Measurements from ENCODE around the gene PSMC5. TPM values are rescaled to one million over a fixed set of nuclear protein-coding genes. Genes with fewer than 3 reads are reported as not detected.
"Not testable (repeated sequence)": the region's sequence is repeated elsewhere in the genome, so short reads cannot be mapped to it uniquely, and the experiment has no call there.

Gene PSMC5
- total RNA-seq, 1 experiment from 2014 or later, result 47.6 TPM

DNA sequence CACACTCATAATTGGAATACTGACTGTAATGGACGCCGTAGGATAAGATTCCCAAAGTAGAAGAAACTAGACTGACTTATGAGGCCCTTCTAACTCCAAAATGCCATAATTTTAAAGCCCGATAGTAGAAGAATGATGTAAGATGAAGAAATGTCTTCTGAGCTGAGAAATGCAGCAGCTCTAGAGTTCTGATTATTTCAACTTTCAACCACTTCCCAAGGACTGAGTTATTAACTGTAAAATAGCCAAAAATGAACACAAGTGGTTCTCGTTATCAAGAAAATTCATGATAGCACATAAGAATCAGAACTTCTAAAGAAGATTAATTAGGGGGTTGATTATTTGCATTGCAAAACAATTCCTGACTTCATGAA is 43.0 kb downstream of the PSMC5 start:
- not testable (repeated sequence) for DNase-seq (ENCODE audit: low read depth)

DNA sequence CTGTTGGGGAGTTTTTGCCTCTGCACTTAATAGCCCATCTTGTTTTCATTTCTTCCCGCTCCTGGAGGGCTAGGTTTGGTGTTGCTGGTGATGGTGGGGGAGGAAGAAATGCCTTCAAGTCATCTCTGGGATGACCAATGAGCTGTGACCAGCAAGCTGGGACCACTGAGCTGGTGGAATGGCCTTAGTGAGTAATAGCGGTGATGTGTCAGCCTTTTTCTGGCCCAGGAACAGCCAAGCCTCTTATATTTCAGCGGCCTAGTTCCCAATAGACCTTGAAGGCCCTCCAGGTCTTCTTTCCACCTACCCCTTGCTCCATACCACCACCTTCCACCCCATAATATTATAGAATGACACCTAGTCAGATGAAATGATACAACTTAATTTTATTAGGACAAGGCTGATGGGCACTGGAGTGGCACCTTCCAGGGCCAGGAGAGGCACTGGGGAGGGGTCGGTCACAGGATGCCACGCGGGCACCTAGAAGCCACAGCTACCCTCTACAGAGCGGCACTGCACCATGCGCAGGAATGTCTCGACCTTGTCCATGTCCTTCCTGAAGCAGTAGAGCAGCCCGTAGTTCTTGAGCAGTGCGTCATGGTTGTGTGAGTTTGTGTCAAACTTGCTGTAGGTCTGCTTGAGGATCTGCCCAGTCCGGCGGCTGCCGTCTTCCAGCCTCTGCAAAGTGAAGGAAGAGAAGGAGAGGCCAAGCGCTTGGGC is 44.6 kb downstream of the PSMC5 start:
- peak; percentile 22 for DNase-seq (ENCODE audit: low read depth)

DNA sequence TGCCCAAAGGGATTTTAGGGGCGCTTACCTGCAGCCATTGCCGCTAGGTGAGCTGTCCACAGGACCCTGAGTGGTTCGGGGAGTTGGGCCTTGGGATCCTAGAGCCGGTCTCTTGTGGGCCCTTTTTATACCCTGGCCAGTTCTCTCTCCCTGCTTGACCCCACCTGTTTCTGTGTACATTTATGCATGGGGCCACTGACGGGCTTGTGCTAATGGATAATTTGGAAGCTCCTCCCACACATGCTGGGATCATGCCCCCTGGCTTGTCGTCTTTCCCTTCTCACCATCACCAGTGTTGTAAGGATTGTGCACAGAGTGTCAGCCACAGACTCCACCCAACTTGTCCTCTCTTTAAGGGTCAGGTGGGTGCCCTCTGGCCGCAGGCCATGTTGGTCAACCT is 46.3 kb downstream of the PSMC5 start, which contains the start of gene CSH2:
TSS of gene CSH2 (minus strand) at position 101 of the 400 bp plus-strand sequence. CDS start at position 38, 63 bp downstream.
- not testable (repeated sequence) for DNase-seq (ENCODE audit: low read depth)

DNA sequence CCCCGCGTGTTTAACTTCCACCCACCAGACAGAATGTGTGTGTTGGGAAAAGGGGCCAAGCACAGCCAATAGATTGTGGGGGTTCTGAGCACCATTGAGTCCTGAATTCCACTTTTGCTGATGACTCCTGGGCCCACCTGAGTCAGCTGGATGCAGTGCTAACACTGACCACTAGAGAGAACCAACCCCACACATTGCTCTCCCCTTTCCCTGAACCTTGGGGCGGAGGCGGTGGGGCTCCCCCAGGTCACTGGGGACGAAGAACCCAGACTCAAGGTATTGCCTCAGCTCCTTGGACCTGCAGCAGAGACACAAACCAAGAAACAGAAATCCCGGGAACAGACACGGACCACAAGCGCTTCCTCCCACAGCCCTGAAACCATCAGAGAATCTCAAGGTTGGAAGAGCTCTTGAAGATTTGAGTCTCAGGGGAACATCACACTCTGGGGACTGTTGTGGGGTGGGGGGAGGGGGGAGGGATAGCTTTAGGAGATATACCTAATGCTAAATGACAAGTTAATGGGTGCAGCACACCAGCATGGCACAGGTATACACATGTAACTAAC is 46.9 kb downstream of the PSMC5 start:
- DNase-seq (ENCODE audit: low read depth), result not testable (repeated sequence)

DNA sequence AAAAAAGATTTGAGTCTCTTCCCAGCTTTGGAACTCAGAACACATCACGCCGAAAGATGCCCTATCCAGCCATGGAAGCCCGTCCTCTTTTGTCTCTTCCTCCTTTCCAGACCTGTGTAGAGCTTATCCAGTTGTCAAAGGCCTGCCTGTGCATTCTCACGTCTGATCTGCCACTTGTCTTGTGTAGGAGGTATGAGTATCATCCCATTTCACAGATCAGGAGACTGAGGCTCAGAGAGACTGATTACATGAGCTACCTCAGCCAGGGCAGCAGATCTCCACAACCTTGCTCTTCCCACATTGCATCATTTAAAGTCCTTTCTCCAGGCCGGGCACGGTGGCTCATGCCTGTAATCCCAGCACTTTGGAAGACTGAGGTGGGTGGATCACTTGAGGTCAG is 47.5 kb downstream of the PSMC5 start:
- not testable (repeated sequence) for DNase-seq (ENCODE audit: low read depth)

DNA sequence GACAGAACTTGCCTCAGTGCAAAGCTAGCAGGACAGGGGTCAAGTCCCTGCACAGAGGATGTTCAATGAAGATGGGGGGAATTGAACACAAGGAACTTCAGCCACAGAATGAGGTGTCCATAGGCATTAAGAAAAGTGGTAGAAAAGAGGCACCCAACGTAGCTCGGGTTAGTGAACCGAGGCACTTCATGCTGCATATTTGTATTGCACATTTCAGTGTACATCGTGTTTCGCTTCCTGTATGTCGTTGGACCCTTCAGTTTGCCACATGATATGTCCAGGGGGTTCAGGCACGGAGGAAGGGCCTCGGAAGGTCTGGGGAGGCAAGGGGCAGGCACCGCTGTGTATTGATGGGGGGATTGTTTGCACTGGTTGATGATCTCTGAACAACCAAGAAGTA is 51.2 kb downstream of the PSMC5 start:
- DNase-seq (ENCODE audit: low read depth), result not testable (repeated sequence)

DNA sequence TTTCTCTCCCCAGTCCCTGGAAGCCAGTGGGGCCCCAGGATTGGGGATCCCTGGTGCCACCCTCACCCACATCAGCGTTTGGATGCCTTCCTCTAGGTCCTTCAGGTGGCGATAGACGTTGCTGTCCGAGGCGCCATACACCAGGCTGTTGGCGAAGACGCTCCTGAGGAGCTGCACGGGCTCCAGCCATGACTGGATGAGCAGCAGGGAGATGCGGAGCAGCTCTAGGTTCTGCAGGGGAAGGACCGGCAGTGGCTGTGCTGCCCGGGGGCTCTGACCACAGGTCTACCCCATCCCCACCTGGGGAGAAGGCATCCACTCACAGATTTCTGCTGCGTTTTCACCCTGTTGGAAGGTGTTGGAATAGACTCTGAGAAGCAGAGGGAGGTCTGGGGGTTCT is 53.5 kb downstream of the PSMC5 start:
- DNase-seq (ENCODE audit: low read depth), result no peak

DNA sequence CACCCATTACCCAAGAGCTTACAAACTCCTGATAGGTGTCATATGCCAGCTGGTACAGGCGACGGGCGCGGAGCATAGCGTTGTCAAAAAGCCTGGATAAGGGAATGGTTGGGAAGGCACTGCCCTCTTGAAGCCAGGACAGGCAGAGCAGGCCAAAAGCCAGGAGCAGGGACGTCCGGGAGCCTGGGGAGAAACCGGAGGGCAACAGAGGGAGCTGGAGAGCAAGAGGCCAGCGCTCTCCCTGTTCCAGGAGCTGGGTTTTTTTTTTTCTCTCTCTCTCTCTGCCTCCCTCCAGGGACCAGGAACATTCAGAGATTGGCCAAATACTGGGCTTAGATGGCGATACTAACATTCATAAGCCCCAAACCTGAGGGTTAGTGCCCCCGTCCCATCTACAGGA is 54.1 kb downstream of the PSMC5 start:
- DNase-seq (ENCODE audit: low read depth), result peak; percentile 13

Other genes with a start within 250 kb of the PSMC5 start
- 19.6 and 26.7 TPM in 2 replicates for gene TACO1, start 226.5 kb upstream of the PSMC5 start, total RNA-seq (2014; rRNA removed; shearing (Covaris generic))
- gene MAP3K3, start 205.0 kb upstream of the PSMC5 start, total RNA-seq (2014; rRNA removed; shearing (Covaris generic)), result 15.8 and 24.0 TPM in 2 replicates
- 4.3 and 6.8 TPM in 2 replicates for gene LIMD2, start 127.3 kb upstream of the PSMC5 start, total RNA-seq (2014; rRNA removed; shearing (Covaris generic))
- gene STRADA, start 85.6 kb upstream of the PSMC5 start, total RNA-seq (2014; rRNA removed; shearing (Covaris generic)), result 15.2 and 18.3 TPM in 2 replicates
- gene CCDC47, start 53.8 kb upstream of the PSMC5 start, total RNA-seq (2014; rRNA removed; shearing (Covaris generic)), result 46.2 and 64.1 TPM in 2 replicates
- gene DDX42, start 53.3 kb upstream of the PSMC5 start, total RNA-seq (2014; rRNA removed; shearing (Covaris generic)), result 27.7 and 35.2 TPM in 2 replicates
- gene FTSJ3, start 232 bp downstream of the PSMC5 start, total RNA-seq (2014; rRNA removed; shearing (Covaris generic)), result 59.4 and 98.1 TPM in 2 replicates
- 64.5 and 81.1 TPM in 2 replicates for gene SMARCD2, start 15.3 kb downstream of the PSMC5 start, total RNA-seq (2014; rRNA removed; shearing (Covaris generic))
- gene CSH2, start 46.2 kb downstream of the PSMC5 start, total RNA-seq (2014; rRNA removed; shearing (Covaris generic)), result not detected in 2 replicates
- gene GH2, start 54.5 kb downstream of the PSMC5 start, total RNA-seq (2014; rRNA removed; shearing (Covaris generic)), result not detected in 2 replicates
- not detected in 2 replicates for gene CSH1, start 69.1 kb downstream of the PSMC5 start, total RNA-seq (2014; rRNA removed; shearing (Covaris generic))
- gene CSHL1, start 83.8 kb downstream of the PSMC5 start, total RNA-seq (2014; rRNA removed; shearing (Covaris generic)), result not detected in 2 replicates
- not detected in 2 replicates for gene GH1, start 91.4 kb downstream of the PSMC5 start, total RNA-seq (2014; rRNA removed; shearing (Covaris generic))
- gene CD79B, start 104.9 kb downstream of the PSMC5 start, total RNA-seq (2014; rRNA removed; shearing (Covaris generic)), result 0.27 and 0.54 TPM in 2 replicates
- not detected in 2 replicates for gene SCN4A, start 145.5 kb downstream of the PSMC5 start, total RNA-seq (2014; rRNA removed; shearing (Covaris generic))
- gene PRR29, start 170.9 kb downstream of the PSMC5 start, total RNA-seq (2014; rRNA removed; shearing (Covaris generic)), result 0.05 TPM in 1 of 2 replicates, not detected in the other
- gene ICAM2, start 193.2 kb downstream of the PSMC5 start, total RNA-seq (2014; rRNA removed; shearing (Covaris generic)), result 0.84 and 1.0 TPM in 2 replicates